T1000 (cell line): Measurements from ENCODE around the gene PRDM16.

Experiments used
- DNase-seq: peaks from one replicate; lab custom pipeline; 2025; ENCODE audit warnings: mixed read lengths; lab: John Stamatoyannopoulos, UW

PRDM16 gene

GRCh38 chr1:3373175-3373574 is 304.2 kb downstream of the PRDM16 start:
- DNase-seq, result no peak

- DNase-seq, result no peak
These were observed 304.9 kb downstream of the PRDM16 start for GRCh38 chr1:3373700-3374405.

- DNase-seq, result no peak
These were observed 306.2 kb downstream of the PRDM16 start for GRCh38 chr1:3375245-3375644.

GRCh38 chr1:3377166-3377565 is 308.2 kb downstream of the PRDM16 start:
- DNase-seq, result no peak

- DNase-seq, result no peak
These were observed 308.7 kb downstream of the PRDM16 start for GRCh38 chr1:3377604-3378279.

- DNase-seq, result no peak
These were observed 309.6 kb downstream of the PRDM16 start for GRCh38 chr1:3378411-3379208.

- DNase-seq, result no peak
These were observed 310.9 kb downstream of the PRDM16 start for GRCh38 chr1:3379934-3380333.

- DNase-seq, result no peak
These were observed 311.5 kb downstream of the PRDM16 start for GRCh38 chr1:3380469-3380868.

- DNase-seq, result no peak
These were observed 312.9 kb downstream of the PRDM16 start for GRCh38 chr1:3381901-3382300.

GRCh38 chr1:3382326-3383057 is 313.5 kb downstream of the PRDM16 start:
- DNase-seq, result no peak

- DNase-seq, result no peak
These were observed 314.7 kb downstream of the PRDM16 start for GRCh38 chr1:3383679-3384078.

GRCh38 chr1:3384407-3384806 is 315.4 kb downstream of the PRDM16 start:
- no peak for DNase-seq

GRCh38 chr1:3386205-3387002 is 317.4 kb downstream of the PRDM16 start:
- no peak for DNase-seq

- DNase-seq, result no peak
These were observed 318.4 kb downstream of the PRDM16 start for GRCh38 chr1:3387401-3387800.

- no peak for DNase-seq
These were observed 320.3 kb downstream of the PRDM16 start for GRCh38 chr1:3389093-3389833.

- DNase-seq, result no peak
These were observed 321.3 kb downstream of the PRDM16 start for GRCh38 chr1:3390291-3390690.

GRCh38 chr1:3391711-3392110 is 322.7 kb downstream of the PRDM16 start:
- no peak for DNase-seq

GRCh38 chr1:3393024-3393986 is 324.3 kb downstream of the PRDM16 start:
- no peak for DNase-seq
